NOMO-1 (cell line): ENCODE measurements around the gene PPP1R17.

Experiments
- DNase-seq, 2 experiments: peaks; one replicate each; lab custom pipeline; 2025; ENCODE audit not compliant: unreplicated experiment in 2 of 2; lab: John Stamatoyannopoulos, UW

PPP1R17 gene

GRCh38 chr7:31687024-31687748 lies at the start of gene PPP1R17:
TSS of gene PPP1R17 (plus strand) at chr7:31687215. CDS start at chr7:31692442, 5,227 bp downstream.
- no peak for DNase-seq

- peak; percentile 67 to 86 for DNase-seq
Observed at GRCh38 chr7:31640381-31640780, 46.6 kb upstream of the PPP1R17 start.

- DNase-seq: no peak
Observed at GRCh38 chr7:31642681-31643115, 44.3 kb upstream of the PPP1R17 start.

GRCh38 chr7:31646942-31647341 lies 40.1 kb upstream of the PPP1R17 start:
- no peak for DNase-seq

DNA sequence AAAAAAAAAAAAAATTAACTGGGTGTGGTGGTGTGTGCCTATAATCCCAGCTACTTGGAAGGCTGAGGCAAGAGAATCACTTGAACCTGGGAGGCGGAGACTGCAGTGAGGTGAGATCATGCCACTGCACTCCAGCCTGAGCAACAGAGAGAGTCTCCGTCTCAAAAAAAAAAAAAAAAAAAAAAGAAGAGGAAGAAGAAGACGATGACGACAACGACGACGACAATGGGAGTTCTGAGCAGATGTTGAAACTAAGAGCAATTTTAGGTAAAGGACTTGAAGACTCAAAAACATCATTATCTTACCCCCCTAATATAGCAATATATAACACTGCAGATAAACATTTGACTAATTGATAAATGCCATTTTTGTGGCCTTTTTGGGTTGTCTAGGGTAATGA lies 39.5 kb upstream of the PPP1R17 start:
- DNase-seq: peak in 1 of 2 experiments; percentile 59

- no peak for DNase-seq
Observed at GRCh38 chr7:31648288-31648687, 38.7 kb upstream of the PPP1R17 start.

DNA sequence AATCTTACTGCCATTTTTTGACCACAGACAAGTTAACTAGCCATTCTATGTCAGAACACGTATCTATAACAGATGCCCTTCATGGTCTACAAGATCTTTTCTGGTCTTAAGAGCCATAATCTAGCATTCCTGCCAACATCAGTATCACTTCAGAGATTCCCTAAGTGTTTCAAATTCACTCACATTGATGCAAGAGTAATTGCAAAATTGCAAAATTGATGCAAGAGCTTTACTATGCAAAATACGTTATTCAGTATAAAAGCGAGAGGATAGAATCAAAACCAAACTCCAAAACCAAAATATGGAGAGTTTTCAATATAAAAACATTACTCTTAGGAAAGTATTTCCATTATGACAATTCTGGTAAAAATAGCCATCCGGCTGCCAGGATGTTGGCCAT lies 38.1 kb upstream of the PPP1R17 start:
- DNase-seq: no peak

- DNase-seq: no peak
Observed at GRCh38 chr7:31651234-31652062, 35.6 kb upstream of the PPP1R17 start.

GRCh38 chr7:31652063-31652326 lies 35.0 kb upstream of the PPP1R17 start:
- no peak for DNase-seq

GRCh38 chr7:31663072-31663471 lies 23.9 kb upstream of the PPP1R17 start:
- no peak for DNase-seq

- peak; percentile 58 to 87 for DNase-seq
Observed at GRCh38 chr7:31664890-31665289, 22.1 kb upstream of the PPP1R17 start.

DNA sequence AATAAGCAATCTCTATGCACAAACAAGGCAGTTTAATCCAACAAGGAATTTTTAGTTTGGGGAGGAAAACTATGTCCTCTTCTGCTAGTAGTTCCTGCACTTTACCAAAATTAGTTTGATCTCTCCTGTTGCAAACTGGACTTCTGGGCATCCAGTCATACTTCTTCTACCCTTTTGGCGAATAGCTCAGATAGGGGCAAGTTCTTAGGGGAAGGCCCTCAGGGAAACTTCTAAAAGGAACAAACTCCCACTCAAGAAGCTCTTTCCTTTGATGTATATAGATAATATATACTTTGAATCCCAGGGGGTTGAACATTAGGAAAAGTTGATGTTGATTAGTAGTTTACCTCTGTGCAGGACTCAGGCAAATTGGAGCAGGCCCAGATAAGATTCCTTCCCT lies 21.5 kb upstream of the PPP1R17 start:
- DNase-seq: no peak

DNA sequence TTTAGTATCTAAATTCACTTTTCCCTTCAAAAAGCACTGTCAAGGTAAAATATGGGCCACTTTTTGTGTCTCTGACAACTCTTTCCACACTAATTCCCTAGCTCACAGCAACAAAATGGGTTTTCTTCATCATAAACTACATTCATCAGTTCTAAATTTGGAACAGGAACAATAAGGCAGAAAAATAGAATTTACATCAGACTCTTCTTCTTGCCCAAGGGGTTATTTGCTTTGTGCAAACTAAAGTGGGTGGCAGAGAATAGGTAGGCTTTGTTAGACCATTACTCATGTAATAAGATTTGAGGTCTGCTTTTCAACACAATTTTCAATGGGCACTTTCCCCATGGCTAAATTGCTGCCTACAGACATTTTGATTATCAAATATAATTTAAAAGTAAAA lies 17.6 kb upstream of the PPP1R17 start:
- no peak for DNase-seq

DNA sequence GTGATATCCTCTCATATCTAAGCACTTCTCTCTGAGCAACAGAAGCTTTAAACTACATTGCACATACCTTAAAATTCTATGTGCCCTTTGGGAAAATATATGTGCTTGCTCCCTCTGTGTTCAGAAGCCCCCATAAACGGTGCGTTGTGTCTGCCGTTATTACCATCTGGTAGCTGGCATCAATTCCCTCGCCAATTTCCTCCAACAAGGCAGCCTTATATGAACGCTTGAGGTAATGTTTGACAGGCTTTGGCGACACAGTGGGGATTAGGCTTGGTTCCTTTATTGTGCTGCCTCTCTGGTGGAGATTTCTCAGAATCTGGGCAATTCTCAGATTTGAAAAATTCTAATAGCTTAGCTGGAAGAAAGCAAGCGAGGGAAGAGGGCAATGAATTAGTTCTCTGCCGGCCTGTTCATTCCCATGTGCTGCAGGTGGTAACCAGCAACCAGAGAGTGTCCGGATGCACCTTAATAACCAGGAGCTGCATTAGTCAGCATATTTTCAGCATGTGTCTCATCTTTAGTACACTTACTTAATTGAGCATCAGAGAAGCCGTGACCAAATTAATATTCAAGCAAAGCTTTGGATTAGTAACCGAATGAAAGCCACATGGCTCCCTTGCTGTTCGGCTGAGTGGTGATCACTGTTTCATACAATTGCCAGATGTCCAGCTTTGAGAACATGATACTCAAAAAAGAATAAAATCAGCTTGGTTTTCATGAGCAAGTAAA lies 7.3 kb upstream of the PPP1R17 start:
- DNase-seq: no peak

GRCh38 chr7:31683445-31684225 lies 3.4 kb upstream of the PPP1R17 start:
- DNase-seq: no peak

GRCh38 chr7:31688372-31688771 lies 1.4 kb downstream of the PPP1R17 start:
- peak; percentile 84 to 97 for DNase-seq

DNA sequence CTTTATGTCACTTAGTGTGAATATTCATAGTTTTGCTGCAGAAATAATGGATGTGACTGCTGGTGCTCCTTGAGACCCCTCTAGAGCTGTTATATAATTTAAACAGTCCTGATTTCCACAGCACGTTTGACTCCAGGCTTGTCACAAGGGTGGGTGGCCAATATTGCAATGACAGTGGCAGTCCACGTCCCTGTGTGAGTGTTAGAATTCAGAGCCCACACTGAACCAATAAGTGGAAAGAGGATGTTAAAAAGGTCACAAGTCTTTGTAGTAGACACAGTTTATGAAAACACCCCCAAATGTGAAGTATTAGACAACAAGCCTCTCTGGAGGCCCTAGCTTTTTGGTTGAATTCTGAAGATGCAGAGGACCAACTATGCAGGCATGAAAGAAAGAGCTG lies 2.0 kb downstream of the PPP1R17 start:
- DNase-seq: peak in 1 of 2 experiments; percentile 56

- no peak for DNase-seq
Observed at GRCh38 chr7:31690935-31691334, 3.9 kb downstream of the PPP1R17 start.

GRCh38 chr7:31692451-31692850 lies 5.4 kb downstream of the PPP1R17 start:
- no peak for DNase-seq

DNA sequence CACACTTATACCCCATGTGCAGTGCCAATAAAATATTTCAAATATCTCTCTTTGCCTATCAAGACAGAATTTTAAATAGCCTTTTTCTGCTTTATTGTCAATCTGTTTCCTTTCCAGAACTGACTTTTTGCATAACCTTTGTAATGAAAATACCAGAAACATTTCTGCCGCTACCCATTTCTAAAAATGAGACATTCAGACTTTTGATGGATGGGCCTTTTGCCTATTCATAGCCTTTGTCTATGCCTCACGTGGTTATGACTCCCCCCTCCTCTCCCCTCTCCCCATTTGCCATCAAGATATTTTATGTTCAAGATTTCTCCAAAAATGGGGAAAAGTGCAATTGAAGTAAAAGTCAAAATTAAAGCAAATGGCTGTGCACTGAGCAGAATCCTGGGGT lies 5.9 kb downstream of the PPP1R17 start:
- no peak for DNase-seq
